ENCODE measurements around the gene CD58. TPM values are rescaled to one million over a fixed set of nuclear protein-coding genes. Genes with fewer than 3 reads are reported as not detected.
A peak's percentile ranks its signal among the peaks of the same experiment; 100 is the strongest.

Gene CD58
- total RNA-seq, 1 experiment from 2014 or later, result 8.2 TPM

DNA sequence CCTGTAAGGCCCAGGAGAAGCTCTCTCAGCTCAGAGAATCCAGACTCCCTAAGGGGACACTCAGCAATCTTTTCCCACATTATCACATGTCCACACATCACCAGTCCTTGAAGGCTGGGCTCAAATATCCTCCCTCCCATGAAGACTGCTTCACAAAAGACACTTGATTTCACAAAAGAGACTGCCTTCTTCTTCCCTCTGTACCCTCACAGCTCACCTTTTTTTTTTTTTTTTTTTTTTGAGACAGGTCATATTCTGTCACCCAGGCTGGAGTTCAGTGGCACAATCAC lies 1.5 kb downstream of the CD58 start:
- Histone ChIP-seq H3K4me3 (ENCODE audit: low read depth, low read length, poor library complexity, severe bottlenecking) (no peak overlapping the region), H3K4me1 (ENCODE audit: insufficient read depth, low read length, poor library complexity, severe bottlenecking) (peaks cover 3% of the 10 kb centered on the region), H3K27ac (ENCODE audit: low read depth, low read length, poor library complexity, severe bottlenecking) (no peak overlapping the region), H3K36me3 (ENCODE audit: insufficient read depth, low read length, poor library complexity, severe bottlenecking) (no peaks in the 10 kb centered on the region), H3K9me3 (ENCODE audit: low read depth, low read length, poor library complexity, severe bottlenecking) (no peaks in the 10 kb centered on the region), H3K27me3 (replicated peaks; ENCODE audit: insufficient read depth, low read depth, low read length, poor library complexity) (no peaks in the 10 kb centered on the region)
- BruUV-seq (replicated peaks), result no TSS peak
- ChIA-PET CTCF (interaction anchor here (0.7 to 0.9 kb wide), 2 partner anchors 98 to 416 kb away, joined by 3 to 5 read pairs; partner anchors contain the start of gene IGSF3), POLR2A (ENCODE audit: low non-redundant PET) (no interaction called here)
- intact Hi-C loops (cut with micrococcal nuclease; ENCODE audit: unreplicated experiment), result no loop called here
- TF ChIP-seq, protein P1, sequence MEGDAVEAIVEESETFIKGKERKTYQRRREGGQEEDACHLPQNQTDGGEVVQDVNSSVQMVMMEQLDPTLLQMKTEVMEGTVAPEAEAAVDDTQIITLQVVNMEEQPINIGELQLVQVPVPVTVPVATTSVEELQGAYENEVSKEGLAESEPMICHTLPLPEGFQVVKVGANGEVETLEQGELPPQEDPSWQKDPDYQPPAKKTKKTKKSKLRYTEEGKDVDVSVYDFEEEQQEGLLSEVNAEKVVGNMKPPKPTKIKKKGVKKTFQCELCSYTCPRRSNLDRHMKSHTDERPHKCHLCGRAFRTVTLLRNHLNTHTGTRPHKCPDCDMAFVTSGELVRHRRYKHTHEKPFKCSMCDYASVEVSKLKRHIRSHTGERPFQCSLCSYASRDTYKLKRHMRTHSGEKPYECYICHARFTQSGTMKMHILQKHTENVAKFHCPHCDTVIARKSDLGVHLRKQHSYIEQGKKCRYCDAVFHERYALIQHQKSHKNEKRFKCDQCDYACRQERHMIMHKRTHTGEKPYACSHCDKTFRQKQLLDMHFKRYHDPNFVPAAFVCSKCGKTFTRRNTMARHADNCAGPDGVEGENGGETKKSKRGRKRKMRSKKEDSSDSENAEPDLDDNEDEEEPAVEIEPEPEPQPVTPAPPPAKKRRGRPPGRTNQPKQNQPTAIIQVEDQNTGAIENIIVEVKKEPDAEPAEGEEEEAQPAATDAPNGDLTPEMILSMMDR (conservative IDR thresholded peaks at IDR 0.05; ENCODE audit: low read depth, low read length), result no peak
- no peak for TF ChIP-seq EZH2 (IDR thresholded peaks at IDR 0.05; ENCODE audit: borderline replicate concordance, low read depth, low read length, poor library complexity, severe bottlenecking)
- no peak for DNase-seq (ENCODE audit: low spot score)

DNA sequence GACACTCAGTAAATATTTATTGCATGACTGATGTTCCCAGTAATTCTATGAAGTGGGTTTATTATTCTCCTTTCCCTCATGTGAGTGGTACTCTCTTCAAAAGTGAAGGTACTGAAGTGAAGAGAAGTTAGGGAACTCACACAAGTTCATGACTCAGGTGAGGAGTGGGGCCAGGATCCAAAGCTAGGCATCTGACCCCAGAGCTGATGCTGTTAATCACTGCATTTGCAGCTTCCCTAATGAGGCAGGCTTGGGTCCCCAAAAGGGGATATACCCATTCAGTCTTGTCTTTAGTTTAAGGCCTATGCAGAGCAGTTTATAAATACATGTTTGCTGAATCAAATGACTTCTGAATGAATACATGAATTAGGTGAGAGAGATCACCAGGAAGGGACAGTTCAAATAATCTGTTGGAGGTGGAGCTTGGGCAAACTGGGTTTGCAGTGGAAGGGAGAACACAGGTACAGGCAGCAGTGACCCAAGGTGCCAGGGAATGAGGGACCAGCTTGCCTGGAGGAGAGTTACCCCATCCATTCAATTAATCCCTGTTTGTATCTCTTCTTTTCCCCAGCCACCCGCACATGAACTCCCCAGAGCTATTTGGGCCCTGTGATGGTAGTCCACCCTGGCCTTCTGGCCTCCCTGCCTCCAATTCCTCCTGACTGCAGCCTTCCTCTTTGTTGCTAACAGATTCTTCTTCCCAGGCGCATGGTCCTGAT lies 2.0 kb downstream of the CD58 start:
- H3K36me3 ChIP-seq (ENCODE audit: insufficient read depth, low read length, poor library complexity, severe bottlenecking), result no peaks in the 10 kb centered on the region
- intact Hi-C loops (cut with micrococcal nuclease; ENCODE audit: unreplicated experiment), result no loop called here
- H3K9me3 ChIP-seq (ENCODE audit: low read depth, low read length, poor library complexity, severe bottlenecking), result no peaks in the 10 kb centered on the region
- H3K27me3 ChIP-seq (replicated peaks; ENCODE audit: insufficient read depth, low read depth, low read length, poor library complexity), result no peaks in the 10 kb centered on the region
- ChIA-PET POLR2A (ENCODE audit: low non-redundant PET) (no interaction called here), CTCF (interaction anchor here (0.7 to 0.9 kb wide), 2 partner anchors 99 to 415 kb away, joined by 3 to 5 read pairs; partner anchors contain the start of gene IGSF3)
- no peak overlapping the region for H3K4me3 ChIP-seq (ENCODE audit: low read depth, low read length, poor library complexity, severe bottlenecking)
- TSS peak; percentile 20 for BruUV-seq (replicated peaks)
- peaks cover 3% of the 10 kb centered on the region for H3K4me1 ChIP-seq (ENCODE audit: insufficient read depth, low read length, poor library complexity, severe bottlenecking)
- no peak for DNase-seq (ENCODE audit: low spot score)
- TF ChIP-seq EZH2 (IDR thresholded peaks at IDR 0.05; ENCODE audit: borderline replicate concordance, low read depth, low read length, poor library complexity, severe bottlenecking), result no peak
- TF ChIP-seq, protein P1 (conservative IDR thresholded peaks at IDR 0.05; ENCODE audit: low read depth, low read length), result no peak
- H3K27ac ChIP-seq (ENCODE audit: low read depth, low read length, poor library complexity, severe bottlenecking), result no peak overlapping the region

DNA sequence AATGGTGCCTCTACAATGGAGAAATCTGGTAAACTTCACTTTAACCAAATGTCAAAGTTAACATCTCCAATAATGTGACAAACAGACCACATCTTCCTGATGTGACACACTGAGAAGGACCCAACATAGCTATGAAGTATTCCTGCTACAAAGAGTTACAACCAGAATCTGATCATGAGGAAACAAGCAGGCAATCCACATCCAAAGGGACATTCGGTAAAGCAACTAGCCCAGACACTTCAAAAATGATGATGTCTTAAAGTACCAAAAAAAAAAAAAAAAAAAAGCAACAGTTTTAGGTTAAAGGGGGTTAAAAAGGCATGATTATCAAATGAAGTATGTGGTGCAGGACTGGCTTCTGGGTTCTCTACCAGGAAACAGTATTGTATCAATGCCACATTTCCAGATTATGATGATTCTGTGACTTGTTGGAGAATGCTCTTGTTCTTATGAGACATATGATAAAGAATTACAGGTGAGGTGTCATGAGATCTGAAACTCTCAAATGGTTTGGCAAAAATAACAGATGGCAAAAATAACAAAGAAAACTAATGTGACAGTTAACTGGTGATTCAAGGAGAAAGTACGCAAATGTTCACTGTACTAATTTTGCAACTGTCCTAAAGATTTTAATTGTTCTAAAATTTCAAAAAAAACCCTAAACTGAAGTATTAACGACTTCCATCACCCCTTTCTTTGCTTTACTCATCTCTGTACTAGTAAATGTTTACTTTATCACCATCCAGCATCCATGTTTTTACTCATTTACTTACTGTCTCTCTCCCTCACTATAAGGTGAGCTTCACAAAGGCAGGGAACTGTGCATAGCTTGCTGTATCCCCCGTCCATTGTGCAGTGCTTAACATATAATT lies 2.8 kb downstream of the CD58 start:
- ChIA-PET CTCF (no interaction called here), POLR2A (ENCODE audit: low non-redundant PET) (no interaction called here)
- no peak for DNase-seq (ENCODE audit: low spot score)
- H3K36me3 ChIP-seq (ENCODE audit: insufficient read depth, low read length, poor library complexity, severe bottlenecking), result no peaks in the 10 kb centered on the region
- TF ChIP-seq EZH2 (IDR thresholded peaks at IDR 0.05; ENCODE audit: borderline replicate concordance, low read depth, low read length, poor library complexity, severe bottlenecking), result no peak
- TF ChIP-seq, protein P1 (conservative IDR thresholded peaks at IDR 0.05; ENCODE audit: low read depth, low read length), result no peak
- H3K4me1 ChIP-seq (ENCODE audit: insufficient read depth, low read length, poor library complexity, severe bottlenecking), result peaks cover 3% of the 10 kb centered on the region
- intact Hi-C loops (cut with micrococcal nuclease; ENCODE audit: unreplicated experiment), result no loop called here
- no peak overlapping the region for H3K27ac ChIP-seq (ENCODE audit: low read depth, low read length, poor library complexity, severe bottlenecking)
- no peak overlapping the region for H3K4me3 ChIP-seq (ENCODE audit: low read depth, low read length, poor library complexity, severe bottlenecking)
- no TSS peak for BruUV-seq (replicated peaks)
- H3K27me3 ChIP-seq (replicated peaks; ENCODE audit: insufficient read depth, low read depth, low read length, poor library complexity), result no peaks in the 10 kb centered on the region
- no peaks in the 10 kb centered on the region for H3K9me3 ChIP-seq (ENCODE audit: low read depth, low read length, poor library complexity, severe bottlenecking)

Data from A673 (cell line).